Measurements from ENCODE around the gene CD209.

CD209 gene

GRCh38 chr19:7781157-7781556, 33.8 kb upstream of the CD209 start:
- DNase-seq (ENCODE audit: low read depth): no peak
- no peak for TF ChIP-seq CTCF (IDR thresholded peaks at IDR 0.05; ENCODE audit: low read length, missing control alignments)
- no peak overlapping the region for H3K4me3 ChIP-seq (replicated peaks; ENCODE audit: low read depth, low read length)

GRCh38 chr19:7779631-7780486, 32.5 kb upstream of the CD209 start:
- DNase-seq (ENCODE audit: low read depth): no peak
- H3K4me3 ChIP-seq (replicated peaks; ENCODE audit: low read depth, low read length): no peak overlapping the region
- TF ChIP-seq CTCF (IDR thresholded peaks at IDR 0.05; ENCODE audit: low read length, missing control alignments): no peak

- DNase-seq (ENCODE audit: low read depth): no peak
- no peak for TF ChIP-seq CTCF (IDR thresholded peaks at IDR 0.05; ENCODE audit: low read length, missing control alignments)
- no peak overlapping the region for H3K4me3 ChIP-seq (replicated peaks; ENCODE audit: low read depth, low read length)
Measured at GRCh38 chr19:7778081-7778480, 30.7 kb upstream of the CD209 start.

GRCh38 chr19:7775761-7776160, 28.4 kb upstream of the CD209 start:
- H3K4me3 ChIP-seq (replicated peaks; ENCODE audit: low read depth, low read length): no peak overlapping the region
- no peak for TF ChIP-seq CTCF (IDR thresholded peaks at IDR 0.05; ENCODE audit: low read length, missing control alignments)
- no peak for DNase-seq (ENCODE audit: low read depth)

- DNase-seq (ENCODE audit: low read depth): no peak
- no peak for TF ChIP-seq CTCF (IDR thresholded peaks at IDR 0.05; ENCODE audit: low read length, missing control alignments)
- no peak overlapping the region for H3K4me3 ChIP-seq (replicated peaks; ENCODE audit: low read depth, low read length)
Measured at GRCh38 chr19:7773841-7774240, 26.5 kb upstream of the CD209 start.

- no peak for TF ChIP-seq CTCF (IDR thresholded peaks at IDR 0.05; ENCODE audit: low read length, missing control alignments)
- peak; percentile 25 for DNase-seq (ENCODE audit: low read depth)
- H3K4me3 ChIP-seq (replicated peaks; ENCODE audit: low read depth, low read length): no peak overlapping the region
Measured at GRCh38 chr19:7772752-7773291, 25.5 kb upstream of the CD209 start.

Measured in fibroblast of pulmonary artery (primary cell).